ENCODE data around the gene DACH2.

The DACH2 gene

GRCh38 chrX:86370927-86371326, 222.7 kb downstream of the DACH2 start:
- TF ChIP-seq, protein P1, sequence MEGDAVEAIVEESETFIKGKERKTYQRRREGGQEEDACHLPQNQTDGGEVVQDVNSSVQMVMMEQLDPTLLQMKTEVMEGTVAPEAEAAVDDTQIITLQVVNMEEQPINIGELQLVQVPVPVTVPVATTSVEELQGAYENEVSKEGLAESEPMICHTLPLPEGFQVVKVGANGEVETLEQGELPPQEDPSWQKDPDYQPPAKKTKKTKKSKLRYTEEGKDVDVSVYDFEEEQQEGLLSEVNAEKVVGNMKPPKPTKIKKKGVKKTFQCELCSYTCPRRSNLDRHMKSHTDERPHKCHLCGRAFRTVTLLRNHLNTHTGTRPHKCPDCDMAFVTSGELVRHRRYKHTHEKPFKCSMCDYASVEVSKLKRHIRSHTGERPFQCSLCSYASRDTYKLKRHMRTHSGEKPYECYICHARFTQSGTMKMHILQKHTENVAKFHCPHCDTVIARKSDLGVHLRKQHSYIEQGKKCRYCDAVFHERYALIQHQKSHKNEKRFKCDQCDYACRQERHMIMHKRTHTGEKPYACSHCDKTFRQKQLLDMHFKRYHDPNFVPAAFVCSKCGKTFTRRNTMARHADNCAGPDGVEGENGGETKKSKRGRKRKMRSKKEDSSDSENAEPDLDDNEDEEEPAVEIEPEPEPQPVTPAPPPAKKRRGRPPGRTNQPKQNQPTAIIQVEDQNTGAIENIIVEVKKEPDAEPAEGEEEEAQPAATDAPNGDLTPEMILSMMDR (IDR thresholded peaks at IDR 0.05; ENCODE audit: low read depth, low read length), result no peak

DNA sequence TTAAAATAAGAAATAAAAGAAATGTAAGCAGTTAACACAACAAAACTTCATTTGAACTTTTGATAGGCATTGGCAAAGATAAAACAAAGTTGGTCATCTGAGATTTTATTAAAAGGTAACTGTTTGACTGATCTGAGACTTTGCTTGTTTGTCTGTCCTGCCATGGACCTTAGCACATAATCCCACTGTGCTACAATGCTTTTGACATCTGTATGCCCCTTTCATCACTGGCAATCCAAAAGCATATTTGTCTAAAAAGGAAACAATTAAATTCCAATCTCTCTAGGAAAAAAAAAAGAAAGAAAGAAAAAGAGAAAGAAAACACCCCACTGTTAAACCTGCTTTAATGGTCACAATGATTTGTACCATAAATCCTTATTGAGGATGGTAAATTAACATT, 231.0 kb downstream of the DACH2 start:
- H3K36me3 ChIP-seq, result no peaks in the 10 kb centered on the region
- TF ChIP-seq, protein P1 (IDR thresholded peaks at IDR 0.05; ENCODE audit: low read depth, low read length), result no peak
- no peak overlapping the region for H3K4me3 ChIP-seq (ENCODE audit: low read depth, low read length)
- no peak for DNase-seq
- no peaks in the 10 kb centered on the region for H3K27me3 ChIP-seq
- no peaks in the 10 kb centered on the region for H3K4me1 ChIP-seq
- H3K9me3 ChIP-seq, result no peaks in the 10 kb centered on the region

More at GRCh38 chrX:86370927-86371326, 222.7 kb downstream of the DACH2 start:
- Histone ChIP-seq H3K4me3 (ENCODE audit: low read depth, low read length) (no peak overlapping the region), H3K4me1 (no peaks in the 10 kb centered on the region), H3K9me3 (no peaks in the 10 kb centered on the region), H3K36me3 (no peaks in the 10 kb centered on the region), H3K27me3 (no peaks in the 10 kb centered on the region)
- DNase-seq, result no peak

- H3K4me1 ChIP-seq, result no peaks in the 10 kb centered on the region
- H3K4me3 ChIP-seq (ENCODE audit: low read depth, low read length), result no peak overlapping the region
- TF ChIP-seq, protein P1 (IDR thresholded peaks at IDR 0.05; ENCODE audit: low read depth, low read length), result no peak
- no peaks in the 10 kb centered on the region for H3K27me3 ChIP-seq
- no peaks in the 10 kb centered on the region for H3K36me3 ChIP-seq
- H3K9me3 ChIP-seq, result no peaks in the 10 kb centered on the region
- DNase-seq, result no peak
Observed at GRCh38 chrX:86383681-86384540, 235.7 kb downstream of the DACH2 start.

DNA sequence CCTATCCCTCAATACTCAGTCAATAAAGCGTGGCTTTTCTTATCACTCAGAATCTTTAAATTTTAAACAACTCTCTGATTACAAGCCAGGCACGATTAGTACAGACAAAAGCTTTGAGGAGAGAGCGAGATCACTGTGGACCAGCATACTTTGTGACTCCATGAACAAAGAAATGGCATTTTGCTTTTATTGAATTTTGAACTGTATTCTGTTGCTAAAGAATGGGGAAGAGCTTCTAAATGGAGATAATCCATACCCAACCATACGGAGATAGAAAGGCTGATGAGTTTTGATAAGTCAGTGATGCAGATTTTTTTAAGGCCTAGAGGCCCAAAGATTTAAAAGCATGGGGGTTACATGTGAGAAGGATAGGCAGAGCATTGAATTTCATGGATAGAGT, 259.1 kb downstream of the DACH2 start:
- H3K36me3 ChIP-seq, result no peaks in the 10 kb centered on the region
- DNase-seq, result no peak
- H3K4me3 ChIP-seq (ENCODE audit: low read depth, low read length), result no peak overlapping the region
- no peaks in the 10 kb centered on the region for H3K9me3 ChIP-seq
- no peaks in the 10 kb centered on the region for H3K27me3 ChIP-seq
- no peaks in the 10 kb centered on the region for H3K4me1 ChIP-seq
- TF ChIP-seq, protein P1 (IDR thresholded peaks at IDR 0.05; ENCODE audit: low read depth, low read length), result no peak

- Histone ChIP-seq H3K36me3 (no peaks in the 10 kb centered on the region), H3K27me3 (no peaks in the 10 kb centered on the region), H3K9me3 (no peaks in the 10 kb centered on the region), H3K4me1 (no peaks in the 10 kb centered on the region), H3K4me3 (ENCODE audit: low read depth, low read length) (no peak overlapping the region)
- no peak for DNase-seq
- TF ChIP-seq, protein P1 (IDR thresholded peaks at IDR 0.05; ENCODE audit: low read depth, low read length), result no peak
Observed at GRCh38 chrX:86421771-86422170, 273.5 kb downstream of the DACH2 start.

- no peak for DNase-seq
- no peaks in the 10 kb centered on the region for H3K4me1 ChIP-seq
- TF ChIP-seq, protein P1 (IDR thresholded peaks at IDR 0.05; ENCODE audit: low read depth, low read length), result no peak
- no peak overlapping the region for H3K4me3 ChIP-seq (ENCODE audit: low read depth, low read length)
- H3K9me3 ChIP-seq, result no peaks in the 10 kb centered on the region
- H3K27me3 ChIP-seq, result no peaks in the 10 kb centered on the region
- no peaks in the 10 kb centered on the region for H3K36me3 ChIP-seq
Observed at GRCh38 chrX:86436116-86436515, 287.9 kb downstream of the DACH2 start.
